Fibroblast of the aortic adventitia (primary cell): ENCODE data around the gene GARIN3. TPM values are rescaled to one million over a fixed set of nuclear protein-coding genes. Genes with fewer than 3 reads are reported as not detected.

Experiments used
- DNase-seq: peaks from one replicate; pipeline ENCODE4 v3.0.0-alpha.2; 2010; ENCODE audit warnings: low read depth
- H3K4me3 ChIP-seq: 2 replicates; pipeline ENCODE4 v1.5.1; 2011; ENCODE audit warnings: low read depth, mild to moderate bottlenecking, control low read depth, low read length, moderate library complexity
- CTCF ChIP-seq: IDR thresholded peaks from 2 replicates; pipeline ENCODE4 v1.5.1; 2011; ENCODE audit warnings: mild to moderate bottlenecking, low read length, control low read depth, inconsistent platforms; ENCODE audit not compliant: insufficient read depth
- total RNA-seq: library from RNA; depleted of rRNA; stranded (reverse); fragments of >200 nt; gene quantifications from 2 replicates; pipeline ENCODE4 v1.2.3, GENCODE V29; 2012; ENCODE audit warnings: low replicate concordance

The GARIN3 gene
- total RNA-seq, 1 donor, result not detected

DNA sequence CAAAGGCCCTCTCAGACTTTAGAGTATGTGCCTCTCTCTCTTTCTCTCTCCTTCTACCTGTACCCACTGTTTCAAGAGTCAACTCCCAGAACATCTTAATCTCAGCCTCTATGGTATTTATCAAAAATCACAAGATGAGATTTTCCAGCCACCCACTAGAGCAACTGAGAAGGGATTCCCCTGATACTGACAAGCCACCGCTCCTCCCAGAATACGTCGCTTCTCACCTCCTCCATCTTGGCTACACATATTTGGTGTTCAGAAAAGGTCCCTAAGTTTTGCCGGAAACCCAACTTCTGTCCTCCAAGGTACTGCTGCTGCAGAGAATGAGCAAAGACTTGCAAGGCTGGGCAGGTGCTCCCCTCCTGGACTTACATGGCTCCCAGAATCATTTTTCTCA, 6.1 kb downstream of the GARIN3 start:
- no peak for TF ChIP-seq CTCF
- no peak overlapping the region for H3K4me3 ChIP-seq
- DNase-seq, result no peak

DNA sequence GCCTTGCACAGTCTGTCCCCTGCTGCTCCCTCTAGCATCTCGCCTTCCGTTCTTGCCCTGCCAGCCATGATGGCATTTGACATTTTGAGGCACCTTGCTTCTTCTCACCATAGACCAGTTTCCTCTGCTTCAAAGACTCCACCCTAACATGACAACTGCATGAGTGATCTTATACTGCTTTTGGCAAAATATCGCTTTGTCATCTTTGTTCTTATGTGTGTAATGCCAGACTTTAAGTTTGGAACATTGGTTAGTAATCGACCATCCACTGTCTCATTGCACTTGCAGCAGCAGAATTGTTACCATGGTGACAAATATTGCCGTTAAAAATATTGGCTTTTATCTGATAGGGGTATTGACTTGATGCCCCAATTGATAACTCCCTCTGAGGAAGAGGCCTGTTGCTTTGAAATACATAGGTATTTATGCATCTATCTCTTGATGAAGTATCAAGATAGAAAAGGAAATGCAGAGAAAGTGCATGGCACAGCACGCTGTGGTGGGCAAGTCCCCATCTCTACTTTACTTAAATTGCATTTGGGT, 6.8 kb downstream of the GARIN3 start:
- DNase-seq, result no peak
- TF ChIP-seq CTCF, result no peak
- H3K4me3 ChIP-seq, result no peak overlapping the region

DNA sequence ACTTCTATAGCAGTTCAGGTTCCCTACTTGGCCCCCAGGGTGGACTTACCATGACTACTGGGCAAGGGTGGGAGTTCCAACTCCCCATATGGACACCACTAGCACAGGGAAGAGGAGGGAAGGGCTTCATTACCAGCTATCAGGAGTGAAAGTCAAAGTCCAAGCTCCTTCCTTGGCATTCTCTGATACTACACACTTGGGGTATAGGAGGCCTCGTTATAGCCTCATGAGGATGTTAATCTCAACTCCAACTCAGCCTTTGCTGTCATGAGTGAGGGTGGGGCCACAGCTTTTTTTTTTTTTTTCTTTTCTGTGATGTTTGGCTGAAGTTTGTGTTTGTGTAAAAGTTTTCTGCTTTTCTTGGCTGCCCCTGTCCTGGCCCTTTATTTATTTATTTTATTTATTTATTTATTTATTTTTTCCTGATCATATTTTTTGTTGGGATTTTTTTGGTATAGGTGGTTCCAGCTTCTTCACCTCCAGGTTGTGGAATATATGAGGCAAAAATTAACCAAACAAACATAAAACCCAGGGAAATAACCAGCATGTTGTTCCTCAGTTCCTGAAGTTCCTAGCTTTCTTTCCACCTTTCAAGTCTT, 8.7 kb downstream of the GARIN3 start:
- H3K4me3 ChIP-seq, result no peak overlapping the region
- DNase-seq, result no peak
- TF ChIP-seq CTCF, result no peak

- TF ChIP-seq CTCF, result no peak
- no peak overlapping the region for H3K4me3 ChIP-seq
- no peak for DNase-seq
These were observed 10.8 kb downstream of the GARIN3 start for GRCh38 chr5:157155297-157155696.

DNA sequence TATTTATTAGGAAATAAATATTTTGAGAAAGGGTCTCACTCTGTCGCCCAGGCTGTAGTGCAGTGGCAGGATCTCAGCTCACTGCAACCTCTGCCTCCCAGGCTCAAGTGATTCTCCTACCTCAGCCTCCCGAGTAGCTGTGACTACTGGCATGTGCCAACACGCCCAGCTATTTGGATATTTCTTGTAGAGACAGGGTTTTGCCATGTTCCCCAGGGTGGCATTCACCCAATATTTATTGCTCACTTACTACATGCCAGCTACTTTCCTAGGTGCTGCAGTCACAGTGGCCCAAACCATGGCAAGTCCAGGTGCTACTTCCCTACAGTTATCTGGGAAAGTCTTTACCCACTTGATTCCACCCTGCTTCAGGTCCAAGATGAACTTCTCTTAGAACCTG, 15.1 kb downstream of the GARIN3 start:
- H3K4me3 ChIP-seq, result no peak overlapping the region
- no peak for DNase-seq
- no peak for TF ChIP-seq CTCF

DNA sequence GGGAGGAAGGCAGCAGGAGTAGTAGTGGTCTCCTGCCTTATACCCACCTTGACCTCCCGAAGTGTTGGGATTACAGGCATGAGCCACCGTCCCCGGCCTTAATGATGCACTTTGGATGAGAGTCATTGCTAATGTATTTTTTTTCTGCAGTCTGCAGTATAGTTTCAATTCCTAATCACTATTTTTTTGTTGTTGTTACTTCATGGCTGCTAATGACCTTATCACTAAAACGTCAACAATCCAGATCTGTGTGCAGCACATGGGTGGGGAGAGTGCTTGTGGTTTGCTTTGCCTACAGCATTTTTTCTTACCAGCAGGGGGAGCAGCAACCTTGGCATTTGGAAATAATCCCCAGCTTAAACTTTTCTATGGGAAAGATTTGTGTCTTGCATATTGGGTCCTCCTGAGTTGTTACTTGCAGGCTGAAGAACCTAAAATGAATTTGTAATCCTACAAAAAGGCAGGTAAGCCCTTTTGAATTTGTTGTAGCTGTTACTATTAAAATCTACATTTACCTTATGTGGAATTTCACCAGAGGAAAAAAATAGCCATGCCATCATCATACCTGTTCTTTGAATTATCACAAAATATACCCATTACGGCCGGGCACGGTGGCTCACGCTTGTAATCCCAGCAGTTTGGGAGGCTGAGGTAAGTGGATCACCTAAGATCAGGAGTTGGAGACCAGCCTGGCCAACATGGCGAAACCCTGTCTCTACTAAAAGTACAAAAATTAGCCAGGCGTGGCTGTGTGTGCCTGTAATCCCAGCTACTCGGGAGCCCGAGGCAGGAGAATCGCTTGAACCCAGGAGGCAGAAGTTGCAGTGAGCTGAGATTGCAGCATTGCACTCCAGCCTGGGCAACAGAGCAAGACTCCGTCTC, 17.1 kb downstream of the GARIN3 start:
- DNase-seq, result peak; percentile 79
- TF ChIP-seq CTCF, result peak; percentile 95
- no peak overlapping the region for H3K4me3 ChIP-seq
